ENCODE results near the gene SLC4A9.

DNA sequence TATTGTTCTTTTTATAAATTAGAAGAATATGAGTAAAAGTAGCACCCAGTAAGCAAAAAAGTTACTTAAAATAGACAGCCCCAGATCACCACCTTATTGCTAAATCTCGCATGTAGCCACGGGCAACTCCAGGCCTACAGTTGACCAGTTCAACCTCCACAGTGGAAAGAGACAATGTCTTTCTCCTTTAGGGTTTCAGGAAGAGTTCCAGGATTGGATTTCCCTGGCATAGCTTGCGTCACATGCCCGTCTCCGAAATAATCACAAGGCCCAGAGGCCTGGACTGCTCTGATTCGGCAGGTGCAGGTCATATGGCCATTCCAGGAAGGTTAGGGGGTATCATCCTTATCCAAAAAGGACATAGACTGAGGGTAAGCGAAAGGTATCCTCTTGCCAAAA lies 47.2 kb upstream of the SLC4A9 start:
- TF ChIP-seq, protein P1, sequence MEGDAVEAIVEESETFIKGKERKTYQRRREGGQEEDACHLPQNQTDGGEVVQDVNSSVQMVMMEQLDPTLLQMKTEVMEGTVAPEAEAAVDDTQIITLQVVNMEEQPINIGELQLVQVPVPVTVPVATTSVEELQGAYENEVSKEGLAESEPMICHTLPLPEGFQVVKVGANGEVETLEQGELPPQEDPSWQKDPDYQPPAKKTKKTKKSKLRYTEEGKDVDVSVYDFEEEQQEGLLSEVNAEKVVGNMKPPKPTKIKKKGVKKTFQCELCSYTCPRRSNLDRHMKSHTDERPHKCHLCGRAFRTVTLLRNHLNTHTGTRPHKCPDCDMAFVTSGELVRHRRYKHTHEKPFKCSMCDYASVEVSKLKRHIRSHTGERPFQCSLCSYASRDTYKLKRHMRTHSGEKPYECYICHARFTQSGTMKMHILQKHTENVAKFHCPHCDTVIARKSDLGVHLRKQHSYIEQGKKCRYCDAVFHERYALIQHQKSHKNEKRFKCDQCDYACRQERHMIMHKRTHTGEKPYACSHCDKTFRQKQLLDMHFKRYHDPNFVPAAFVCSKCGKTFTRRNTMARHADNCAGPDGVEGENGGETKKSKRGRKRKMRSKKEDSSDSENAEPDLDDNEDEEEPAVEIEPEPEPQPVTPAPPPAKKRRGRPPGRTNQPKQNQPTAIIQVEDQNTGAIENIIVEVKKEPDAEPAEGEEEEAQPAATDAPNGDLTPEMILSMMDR (IDR thresholded peaks at IDR 0.05), result no peak
- TF ChIP-seq POLR2A (IDR thresholded peaks at IDR 0.05) (no peak), POLR2AphosphoS5 (IDR thresholded peaks at IDR 0.05; ENCODE audit: insufficient read depth in 1 of 2, low read depth in 1 of 2) (no peak)

Data from vagina (tissue), 2 donors.